Measurements from ENCODE around the gene ERG. TPM values are rescaled to one million over a fixed set of nuclear protein-coding genes. Genes with fewer than 3 reads are reported as not detected.

The ERG gene
- total RNA-seq, 1 experiment from 2014 or later = not detected

DNA sequence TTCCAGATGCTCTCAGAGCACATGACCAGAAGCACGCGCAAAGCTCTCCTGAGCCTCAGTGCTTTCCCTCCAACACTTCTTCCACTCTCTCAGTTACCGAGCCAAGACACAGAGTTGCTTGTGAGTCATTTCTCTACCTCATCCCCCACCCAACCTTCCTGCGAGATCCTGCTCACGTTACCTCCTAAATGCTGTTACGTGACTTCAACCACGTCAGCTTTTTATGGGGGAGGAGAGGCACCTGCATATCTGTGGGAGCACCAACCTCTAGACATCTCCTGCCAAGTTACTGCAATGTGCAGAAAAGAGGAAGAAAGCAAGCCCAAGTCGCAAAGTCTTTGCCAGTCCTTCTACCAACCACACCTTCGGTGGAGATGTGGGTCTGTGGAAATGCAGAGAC lies 27.2 kb upstream of the ERG start:
- POLR2A ChIA-PET = no interaction called here

DNA sequence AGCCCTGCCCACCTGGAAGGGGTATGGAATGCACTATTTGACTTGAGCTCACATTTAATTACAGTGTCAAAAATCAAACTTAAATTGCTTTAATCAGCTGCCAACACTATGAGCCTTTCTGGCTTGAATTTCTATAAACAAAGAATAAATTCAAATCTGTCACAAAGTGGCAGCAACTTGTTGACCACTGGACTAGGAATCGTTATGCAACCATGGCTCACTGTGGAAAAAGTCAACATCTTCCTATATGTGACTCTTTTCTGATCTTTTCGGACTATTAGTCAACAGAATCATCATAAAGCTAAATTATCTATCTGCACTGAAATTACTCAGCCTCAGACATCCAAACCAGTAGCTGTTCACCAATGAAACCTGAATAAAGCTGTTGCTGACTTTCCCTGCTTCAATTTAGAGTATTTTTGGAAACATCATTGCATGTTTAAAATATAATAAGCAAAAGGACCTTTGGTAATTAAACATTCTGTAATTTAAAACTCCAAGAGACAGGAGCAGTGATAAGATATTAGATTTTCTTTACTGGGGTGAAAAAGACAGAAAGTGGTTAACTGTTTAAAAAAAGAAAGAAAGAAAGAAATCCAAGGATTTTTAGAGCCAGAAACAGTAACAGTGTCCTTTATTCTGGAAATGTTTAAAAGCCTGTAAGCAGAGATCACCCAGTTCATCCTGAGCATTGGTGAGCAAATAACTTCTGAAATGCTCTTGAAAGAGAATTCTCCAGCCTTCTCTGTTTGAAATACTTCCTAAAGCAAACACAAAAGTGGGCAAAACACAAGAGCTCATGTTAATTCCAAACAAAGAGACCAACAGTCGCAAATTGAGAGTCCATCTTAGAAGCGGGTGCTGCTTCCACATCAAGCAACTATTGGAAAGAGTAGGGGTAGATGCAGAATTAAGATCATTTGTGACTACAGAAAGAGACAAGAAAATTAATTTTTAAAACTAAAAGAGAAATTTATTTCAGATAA lies 26.2 kb upstream of the ERG start:
- no TSS peak for BruUV-seq (replicated peaks)
- no peaks in the 10 kb centered on the region for H3K27me3 ChIP-seq (replicated peaks; ENCODE audit: control insufficient read depth, insufficient read depth, low read length)
- no peaks in the 10 kb centered on the region for H3K4me1 ChIP-seq
- Mint-ChIP-seq H3K27ac (ENCODE audit: unreplicated experiment) (no peak overlapping the region), H3K4me1 (ENCODE audit: low read depth, unreplicated experiment) (peaks cover 6% of the 10 kb centered on the region), H3K36me3 (ENCODE audit: insufficient read depth, unreplicated experiment) (no peaks in the 10 kb centered on the region), H3K9me3 (ENCODE audit: unreplicated experiment) (no peaks in the 10 kb centered on the region), H3K27me3 (ENCODE audit: insufficient read depth, unreplicated experiment) (peaks cover 14% of the 10 kb centered on the region), H3K4me3 (ENCODE audit: unreplicated experiment) (no peak overlapping the region)
- POLR2A ChIA-PET = no interaction called here
- CTCF ChIA-PET = no interaction called here
- TF ChIP-seq, protein P1, sequence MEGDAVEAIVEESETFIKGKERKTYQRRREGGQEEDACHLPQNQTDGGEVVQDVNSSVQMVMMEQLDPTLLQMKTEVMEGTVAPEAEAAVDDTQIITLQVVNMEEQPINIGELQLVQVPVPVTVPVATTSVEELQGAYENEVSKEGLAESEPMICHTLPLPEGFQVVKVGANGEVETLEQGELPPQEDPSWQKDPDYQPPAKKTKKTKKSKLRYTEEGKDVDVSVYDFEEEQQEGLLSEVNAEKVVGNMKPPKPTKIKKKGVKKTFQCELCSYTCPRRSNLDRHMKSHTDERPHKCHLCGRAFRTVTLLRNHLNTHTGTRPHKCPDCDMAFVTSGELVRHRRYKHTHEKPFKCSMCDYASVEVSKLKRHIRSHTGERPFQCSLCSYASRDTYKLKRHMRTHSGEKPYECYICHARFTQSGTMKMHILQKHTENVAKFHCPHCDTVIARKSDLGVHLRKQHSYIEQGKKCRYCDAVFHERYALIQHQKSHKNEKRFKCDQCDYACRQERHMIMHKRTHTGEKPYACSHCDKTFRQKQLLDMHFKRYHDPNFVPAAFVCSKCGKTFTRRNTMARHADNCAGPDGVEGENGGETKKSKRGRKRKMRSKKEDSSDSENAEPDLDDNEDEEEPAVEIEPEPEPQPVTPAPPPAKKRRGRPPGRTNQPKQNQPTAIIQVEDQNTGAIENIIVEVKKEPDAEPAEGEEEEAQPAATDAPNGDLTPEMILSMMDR (IDR thresholded peaks at IDR 0.05; ENCODE audit: insufficient read depth in 1 of 2, low read depth in 1 of 2, low read length in 1 of 2, severe bottlenecking in 1 of 2, unreplicated experiment in 1 of 2) = no peak
- intact Hi-C loops (cut with micrococcal nuclease; ENCODE audit: unreplicated experiment) = no loop called here
- no peaks in the 10 kb centered on the region for H3K36me3 ChIP-seq (ENCODE audit: control insufficient read depth, insufficient read depth, low read length)
- H3K4me3 ChIP-seq (ENCODE audit: low read depth, low read length) = no peak overlapping the region
- H3K9me3 ChIP-seq = no peaks in the 10 kb centered on the region
- no peak for DNase-seq

More for the DNA sequence above, 27.2 kb upstream of the ERG start:
- Histone ChIP-seq H3K4me1 (no peaks in the 10 kb centered on the region), H3K9me3 (no peaks in the 10 kb centered on the region), H3K36me3 (ENCODE audit: control insufficient read depth, insufficient read depth, low read length) (no peaks in the 10 kb centered on the region), H3K27me3 (replicated peaks; ENCODE audit: control insufficient read depth, insufficient read depth, low read length) (no peaks in the 10 kb centered on the region), H3K4me3 (ENCODE audit: low read depth, low read length) (no peak overlapping the region)
- DNase-seq = no peak
- intact Hi-C loops (cut with micrococcal nuclease; ENCODE audit: unreplicated experiment) = no loop called here
- Mint-ChIP-seq H3K9me3 (ENCODE audit: unreplicated experiment) (no peaks in the 10 kb centered on the region), H3K36me3 (ENCODE audit: insufficient read depth, unreplicated experiment) (no peaks in the 10 kb centered on the region), H3K27me3 (ENCODE audit: insufficient read depth, unreplicated experiment) (peaks cover 11% of the 10 kb centered on the region), H3K4me3 (ENCODE audit: unreplicated experiment) (no peak overlapping the region), H3K27ac (ENCODE audit: unreplicated experiment) (no peak overlapping the region), H3K4me1 (ENCODE audit: low read depth, unreplicated experiment) (peaks cover 4% of the 10 kb centered on the region)
- TF ChIP-seq, protein P1 (IDR thresholded peaks at IDR 0.05; ENCODE audit: insufficient read depth in 1 of 2, low read depth in 1 of 2, low read length in 1 of 2, severe bottlenecking in 1 of 2, unreplicated experiment in 1 of 2) = no peak
- BruUV-seq (replicated peaks) = no TSS peak
- CTCF ChIA-PET = no interaction called here

DNA sequence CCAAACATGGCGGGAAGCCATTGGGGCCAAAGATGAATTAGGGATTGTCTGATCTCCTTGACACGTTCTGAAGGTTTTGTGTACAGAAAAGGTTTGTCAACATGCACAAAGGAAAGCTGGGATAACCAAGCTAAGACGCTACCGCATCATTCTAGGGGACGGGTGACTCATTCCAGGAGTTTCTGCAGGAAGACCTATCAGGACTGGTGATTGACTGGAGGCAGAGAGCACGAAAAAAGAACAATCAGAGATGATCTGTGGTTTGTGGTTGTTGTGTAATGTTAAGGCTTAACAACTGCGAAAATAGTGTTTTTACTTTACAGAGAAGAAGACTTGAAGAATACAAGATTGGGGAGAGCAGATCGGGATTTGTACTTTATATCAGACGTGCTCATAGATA lies 22.2 kb upstream of the ERG start:
- Mint-ChIP-seq H3K36me3 (ENCODE audit: insufficient read depth, unreplicated experiment) (no peaks in the 10 kb centered on the region), H3K4me3 (ENCODE audit: unreplicated experiment) (no peak overlapping the region), H3K27me3 (ENCODE audit: insufficient read depth, unreplicated experiment) (peaks cover 23% of the 10 kb centered on the region), H3K9me3 (ENCODE audit: unreplicated experiment) (no peaks in the 10 kb centered on the region), H3K4me1 (ENCODE audit: low read depth, unreplicated experiment) (peaks cover 6% of the 10 kb centered on the region), H3K27ac (ENCODE audit: unreplicated experiment) (no peak overlapping the region)
- no TSS peak for BruUV-seq (replicated peaks)
- DNase-seq = no peak
- intact Hi-C loops (cut with micrococcal nuclease; ENCODE audit: unreplicated experiment) = no loop called here
- Histone ChIP-seq H3K27me3 (replicated peaks; ENCODE audit: control insufficient read depth, insufficient read depth, low read length) (no peaks in the 10 kb centered on the region), H3K4me3 (ENCODE audit: low read depth, low read length) (no peak overlapping the region), H3K4me1 (no peaks in the 10 kb centered on the region), H3K9me3 (no peaks in the 10 kb centered on the region), H3K36me3 (ENCODE audit: control insufficient read depth, insufficient read depth, low read length) (no peaks in the 10 kb centered on the region)
- ChIA-PET POLR2A (no interaction called here), CTCF (no interaction called here)
- TF ChIP-seq, protein P1 (IDR thresholded peaks at IDR 0.05; ENCODE audit: insufficient read depth in 1 of 2, low read depth in 1 of 2, low read length in 1 of 2, severe bottlenecking in 1 of 2, unreplicated experiment in 1 of 2) = no peak
